Activated CD4-positive, alpha-beta memory T cell treated with anti-CD3 and anti-CD28 coated beads for 36 hours (primary cell): ENCODE data around the gene ARL6. TPM values are rescaled to one million over a fixed set of nuclear protein-coding genes. Genes with fewer than 3 reads are reported as not detected.
A peak's percentile ranks its signal among the peaks of the same experiment; 100 is the strongest.
"Not testable (repeated sequence)": the region's sequence is repeated elsewhere in the genome, so short reads cannot be mapped to it uniquely, and the experiment has no call there.

ENCODE experiments used
- CTCF ChIA-PET: fragments of 350-600 bp; sonication (Branson Sonifier 250); formaldehyde crosslinking; loops from one replicate; lab custom pipeline; 2021; ENCODE audit warnings: antibody characterized with exemption, inconsistent platforms; lab: Charles Lee
- POLR2A ChIA-PET: fragments of 350-600 bp; sonication (Branson Sonifier 250); formaldehyde crosslinking; loops from one replicate; lab custom pipeline; 2021; ENCODE audit warnings: antibody characterized with exemption; lab: Charles Lee
- DNase-seq: peaks from one replicate; pipeline ENCODE4 v3.0.0-alpha.2; 2020
- H3K27ac Mint-ChIP-seq: one replicate; pipeline ENCODE4 v1.8.0; 2021; ENCODE audit warnings: mixed read lengths
- H3K27me3 Mint-ChIP-seq: one replicate; pipeline ENCODE4 v1.8.0; 2021; ENCODE audit warnings: mixed read lengths
- H3K36me3 Mint-ChIP-seq: one replicate; pipeline ENCODE4 v1.8.0; 2021; ENCODE audit warnings: mixed read lengths
- H3K4me1 Mint-ChIP-seq: one replicate; pipeline ENCODE4 v1.8.0; 2021; ENCODE audit warnings: low read depth, mixed read lengths
- H3K4me3 Mint-ChIP-seq: one replicate; pipeline ENCODE4 v1.8.0; 2021; ENCODE audit warnings: mild to moderate bottlenecking, mixed read lengths
- H3K9me3 Mint-ChIP-seq: one replicate; pipeline ENCODE4 v1.8.0; 2021; ENCODE audit warnings: mixed read lengths
- intact Hi-C: fragments of 100-400 bp; cut with micrococcal nuclease; formaldehyde crosslinking; loops from one replicate; pipeline ENCODE4 v1.15.1; 2023
- total RNA-seq, 2 experiments: library from RNA; stranded (reverse); gene quantifications; one replicate each; pipeline ENCODE4 v1.2.3, GENCODE V29; 2021

ARL6 gene
- total RNA-seq, 2 experiments from 2014 or later, result 3.9 to 6.1 TPM

- H3K4me3 Mint-ChIP-seq, result peak within 1 kb of the TSS; percentile 89
- H3K36me3 Mint-ChIP-seq, result no peaks in the 10 kb centered on the region
- ChIA-PET CTCF (interaction anchor here (0.6 to 3.7 kb wide), 10 partner anchors 9 to 218 kb away, joined by 3 to 23 read pairs (median 5); no protein-coding TSS in a partner anchor), POLR2A (interaction anchor here (0.6 to 2.0 kb wide), 9 partner anchors 8 to 1072 kb away, joined by 3 to 6 read pairs (median 3); partner anchors contain the start of genes ARL6 and RIOX2)
- no peaks in the 10 kb centered on the region for H3K9me3 Mint-ChIP-seq
- intact Hi-C loops, result loop anchor here (2.0 kb wide), 2 partner anchors 57 to 89 kb away; partner anchors contain the start of gene ARL6
- H3K27ac Mint-ChIP-seq, result peak within 1 kb of the TSS; percentile 36
- peak; percentile 88 for DNase-seq
- H3K27me3 Mint-ChIP-seq, result peaks cover 9% of the 10 kb centered on the region
- peaks cover 15% of the 10 kb centered on the region for H3K4me1 Mint-ChIP-seq
Measured at GRCh38 chr3:97821774-97822358, 57.3 kb downstream of the ARL6 start, which contains the start of gene CRYBG3. TSS of gene CRYBG3 (plus strand) at chr3:97822011. CDS start at chr3:97822207, 196 bp downstream.

GRCh38 chr3:97822359-97822775 lies 57.8 kb downstream of the ARL6 start:
- intact Hi-C loops, result no loop called here
- Mint-ChIP-seq H3K4me3 (peak overlapping the region; percentile 89), H3K36me3 (no peaks in the 10 kb centered on the region), H3K4me1 (peaks cover 15% of the 10 kb centered on the region), H3K27ac (no peak overlapping the region), H3K27me3 (peaks cover 9% of the 10 kb centered on the region), H3K9me3 (no peaks in the 10 kb centered on the region)
- POLR2A ChIA-PET, result interaction anchor here (0.6 to 2.0 kb wide), 5 partner anchors 9 to 1071 kb away, joined by 3 to 6 read pairs (median 3); partner anchors contain the start of genes ARL6 and RIOX2
- CTCF ChIA-PET, result interaction anchor here (0.6 to 3.7 kb wide), 9 partner anchors 9 to 217 kb away, joined by 3 to 23 read pairs (median 5); no protein-coding TSS in a partner anchor
- peak; percentile 31 for DNase-seq

GRCh38 chr3:97823046-97824004 lies 58.8 kb downstream of the ARL6 start:
- CTCF ChIA-PET, result interaction anchor here (1.4 to 3.7 kb wide), 4 partner anchors 145 to 216 kb away, joined by 3 to 23 read pairs (median 6); no protein-coding TSS in a partner anchor

GRCh38 chr3:97825101-97825500 lies 60.5 kb downstream of the ARL6 start:
- intact Hi-C loops, result no loop called here
- DNase-seq, result no peak
- no peak overlapping the region for H3K27ac Mint-ChIP-seq
- no peaks in the 10 kb centered on the region for H3K9me3 Mint-ChIP-seq
- peaks cover 20% of the 10 kb centered on the region for H3K4me1 Mint-ChIP-seq
- no peaks in the 10 kb centered on the region for H3K36me3 Mint-ChIP-seq
- no peak overlapping the region for H3K4me3 Mint-ChIP-seq
- peaks cover 9% of the 10 kb centered on the region for H3K27me3 Mint-ChIP-seq
- CTCF ChIA-PET, result no interaction called here
- POLR2A ChIA-PET, result no interaction called here

More at GRCh38 chr3:97823046-97824004, 58.8 kb downstream of the ARL6 start:
- peaks cover 15% of the 10 kb centered on the region for H3K4me1 Mint-ChIP-seq
- no peaks in the 10 kb centered on the region for H3K9me3 Mint-ChIP-seq
- DNase-seq, result no peak
- H3K27me3 Mint-ChIP-seq, result peaks cover 9% of the 10 kb centered on the region
- no peak overlapping the region for H3K27ac Mint-ChIP-seq
- POLR2A ChIA-PET, result interaction anchor here (0.6 to 1.1 kb wide), 2 partner anchors 9 to 13 kb away, joined by 3 read pairs; no protein-coding TSS in a partner anchor
- intact Hi-C loops, result no loop called here
- peak overlapping the region; percentile 89 for H3K4me3 Mint-ChIP-seq
- no peaks in the 10 kb centered on the region for H3K36me3 Mint-ChIP-seq

GRCh38 chr3:97827741-97828471 lies 63.3 kb downstream of the ARL6 start:
- H3K27ac Mint-ChIP-seq, result no peak overlapping the region
- intact Hi-C loops, result no loop called here
- peaks cover 6% of the 10 kb centered on the region for H3K9me3 Mint-ChIP-seq
- H3K4me1 Mint-ChIP-seq, result peaks cover 14% of the 10 kb centered on the region
- no peak for DNase-seq
- H3K4me3 Mint-ChIP-seq, result no peak overlapping the region
- ChIA-PET CTCF (interaction anchor here (1.0 kb wide), 1 partner anchor 11 kb away, joined by 4 read pairs; no protein-coding TSS in a partner anchor), POLR2A (no interaction called here)
- H3K36me3 Mint-ChIP-seq, result peaks cover 4% of the 10 kb centered on the region
- H3K27me3 Mint-ChIP-seq, result peaks cover 8% of the 10 kb centered on the region

- peaks cover 9% of the 10 kb centered on the region for H3K9me3 Mint-ChIP-seq
- DNase-seq, result no peak
- POLR2A ChIA-PET, result no interaction called here
- CTCF ChIA-PET, result interaction anchor here (1.0 kb wide), 1 partner anchor 12 kb away, joined by 4 read pairs; no protein-coding TSS in a partner anchor
- H3K4me1 Mint-ChIP-seq, result peaks cover 7% of the 10 kb centered on the region
- intact Hi-C loops, result no loop called here
- no peak overlapping the region for H3K4me3 Mint-ChIP-seq
- peaks cover 4% of the 10 kb centered on the region for H3K36me3 Mint-ChIP-seq
- peaks cover 3% of the 10 kb centered on the region for H3K27me3 Mint-ChIP-seq
- H3K27ac Mint-ChIP-seq, result no peak overlapping the region
Measured at GRCh38 chr3:97829198-97829597, 64.6 kb downstream of the ARL6 start.

- Mint-ChIP-seq H3K4me3 (no peak overlapping the region), H3K27ac (no peak overlapping the region), H3K36me3 (peaks cover 4% of the 10 kb centered on the region), H3K9me3 (peaks cover 9% of the 10 kb centered on the region), H3K27me3 (no peaks in the 10 kb centered on the region), H3K4me1 (peaks cover 5% of the 10 kb centered on the region)
- ChIA-PET CTCF (no interaction called here), POLR2A (no interaction called here)
- no peak for DNase-seq
- intact Hi-C loops, result no loop called here
Measured at GRCh38 chr3:97830638-97831037, 66.1 kb downstream of the ARL6 start.

- POLR2A ChIA-PET, result no interaction called here
- CTCF ChIA-PET, result no interaction called here
- Mint-ChIP-seq H3K4me1 (peaks cover 8% of the 10 kb centered on the region), H3K27me3 (no peaks in the 10 kb centered on the region), H3K4me3 (no peak overlapping the region), H3K36me3 (peaks cover 4% of the 10 kb centered on the region), H3K9me3 (peaks cover 9% of the 10 kb centered on the region), H3K27ac (no peak overlapping the region)
- intact Hi-C loops, result no loop called here
- no peak for DNase-seq
Measured at GRCh38 chr3:97831140-97831539, 66.6 kb downstream of the ARL6 start.

- H3K27ac Mint-ChIP-seq, H3K27me3 Mint-ChIP-seq, CTCF ChIA-PET, H3K36me3 Mint-ChIP-seq, DNase-seq, H3K9me3 Mint-ChIP-seq, POLR2A ChIA-PET, H3K4me1 Mint-ChIP-seq, H3K4me3 Mint-ChIP-seq, intact Hi-C loops: not testable (repeated sequence)
Measured at GRCh38 chr3:97833184-97833583, 68.6 kb downstream of the ARL6 start.

- no peak overlapping the region for H3K27ac Mint-ChIP-seq
- peaks cover 3% of the 10 kb centered on the region for H3K4me1 Mint-ChIP-seq
- intact Hi-C loops, result loop anchor here (5.0 kb wide), 1 partner anchor 107 kb away; no protein-coding TSS in a partner anchor
- H3K36me3 Mint-ChIP-seq, result peaks cover 4% of the 10 kb centered on the region
- peaks cover 9% of the 10 kb centered on the region for H3K9me3 Mint-ChIP-seq
- DNase-seq, result no peak
- H3K27me3 Mint-ChIP-seq, result no peaks in the 10 kb centered on the region
- ChIA-PET CTCF (no interaction called here), POLR2A (interaction anchor here (1.6 kb wide), 1 partner anchor 13 kb away, joined by 3 read pairs; the partner anchor contains the start of gene CRYBG3)
- H3K4me3 Mint-ChIP-seq, result no peak overlapping the region
Measured at GRCh38 chr3:97835761-97836160, 71.2 kb downstream of the ARL6 start.

GRCh38 chr3:97838393-97838792 lies 73.8 kb downstream of the ARL6 start:
- Mint-ChIP-seq H3K27ac (no peak overlapping the region), H3K4me3 (no peak overlapping the region), H3K9me3 (no peaks in the 10 kb centered on the region), H3K36me3 (no peaks in the 10 kb centered on the region), H3K4me1 (peaks cover 3% of the 10 kb centered on the region), H3K27me3 (no peaks in the 10 kb centered on the region)
- DNase-seq, result no peak
- intact Hi-C loops, result loop anchor here (5.0 kb wide), 1 partner anchor 104 kb away; no protein-coding TSS in a partner anchor
- POLR2A ChIA-PET, result no interaction called here
- CTCF ChIA-PET, result no interaction called here
